Measurements from ENCODE around the gene RBM28. TPM values are rescaled to one million over a fixed set of nuclear protein-coding genes. Genes with fewer than 3 reads are reported as not detected.

Gene RBM28
- total RNA-seq, 4 donors from 2014 or later, result 14.4 to 226 (median 44.0) TPM

- H3K27me3 ChIP-seq, result no peaks in the 10 kb centered on the region
- DNase-seq, result no peak
- H3K4me3 ChIP-seq, result no peak overlapping the region
- H3K36me3 ChIP-seq, result no peaks in the 10 kb centered on the region
- TF ChIP-seq POLR2A (IDR thresholded peaks at IDR 0.05) (no peak), CTCF (IDR thresholded peaks at IDR 0.05) (no peak)
- intact Hi-C loops (cut with DNase I; ENCODE audit: low total_unique reads), result no loop called here
- no peaks in the 10 kb centered on the region for H3K9me3 ChIP-seq
- H3K4me1 ChIP-seq, result no peaks in the 10 kb centered on the region
- H3K27ac ChIP-seq, result no peak overlapping the region
Observed at GRCh38 chr7:128260069-128260795, 83.5 kb downstream of the RBM28 start.

- Histone ChIP-seq H3K4me3 (no peak overlapping the region), H3K36me3 (no peaks in the 10 kb centered on the region), H3K9me3 (no peaks in the 10 kb centered on the region), H3K4me1 (no peaks in the 10 kb centered on the region), H3K27ac (no peak overlapping the region), H3K27me3 (no peaks in the 10 kb centered on the region)
- intact Hi-C loops (cut with DNase I; ENCODE audit: low total_unique reads), result no loop called here
- TF ChIP-seq CTCF (IDR thresholded peaks at IDR 0.05), result no peak
- no peak for TF ChIP-seq POLR2A (IDR thresholded peaks at IDR 0.05)
- DNase-seq, result no peak
Observed at GRCh38 chr7:128259131-128260061, 84.3 kb downstream of the RBM28 start.

- intact Hi-C loops (cut with DNase I; ENCODE audit: low total_unique reads), result no loop called here
- Histone ChIP-seq H3K36me3 (no peaks in the 10 kb centered on the region), H3K9me3 (no peaks in the 10 kb centered on the region), H3K27me3 (no peaks in the 10 kb centered on the region), H3K4me3 (no peak overlapping the region), H3K27ac (no peak overlapping the region), H3K4me1 (no peaks in the 10 kb centered on the region)
- DNase-seq, result no peak
- TF ChIP-seq CTCF (IDR thresholded peaks at IDR 0.05), result no peak
- TF ChIP-seq POLR2A (IDR thresholded peaks at IDR 0.05), result no peak
Observed at GRCh38 chr7:128257458-128257857, 86.2 kb downstream of the RBM28 start.

- H3K4me1 ChIP-seq, result no peaks in the 10 kb centered on the region
- no peaks in the 10 kb centered on the region for H3K36me3 ChIP-seq
- H3K27ac ChIP-seq, result no peak overlapping the region
- no peak for DNase-seq
- TF ChIP-seq CTCF (IDR thresholded peaks at IDR 0.05) (no peak), POLR2A (IDR thresholded peaks at IDR 0.05) (no peak)
- intact Hi-C loops (cut with DNase I; ENCODE audit: low total_unique reads), result no loop called here
- H3K27me3 ChIP-seq, result no peaks in the 10 kb centered on the region
- no peaks in the 10 kb centered on the region for H3K9me3 ChIP-seq
- H3K4me3 ChIP-seq, result no peak overlapping the region
Observed at GRCh38 chr7:128255271-128255670, 88.4 kb downstream of the RBM28 start.

- H3K36me3 ChIP-seq, result no peaks in the 10 kb centered on the region
- no peak for DNase-seq
- H3K27me3 ChIP-seq, result no peaks in the 10 kb centered on the region
- H3K4me1 ChIP-seq, result no peaks in the 10 kb centered on the region
- intact Hi-C loops (cut with DNase I; ENCODE audit: low total_unique reads), result no loop called here
- TF ChIP-seq CTCF (IDR thresholded peaks at IDR 0.05), result no peak
- TF ChIP-seq POLR2A (IDR thresholded peaks at IDR 0.05), result no peak
- no peak overlapping the region for H3K4me3 ChIP-seq
- H3K9me3 ChIP-seq, result no peaks in the 10 kb centered on the region
- no peak overlapping the region for H3K27ac ChIP-seq
Observed at GRCh38 chr7:128254470-128254869, 89.2 kb downstream of the RBM28 start.
